Testis (tissue), 3 donors: Measurements from ENCODE around the gene LRP1B. TPM values are rescaled to one million over a fixed set of nuclear protein-coding genes. Genes with fewer than 3 reads are reported as not detected.

Experiments
- DNase-seq: peaks from one replicate; pipeline ENCODE4 v3.0.0-alpha.2; 2019
- H3K27ac ChIP-seq, 2 donors: fragments of 200-600 bp; sonication (generic); one replicate each; pipeline ENCODE4 v1.5.1; 2019
- H3K27me3 ChIP-seq: fragments of 200-600 bp; sonication (generic); one replicate; pipeline ENCODE4 v1.5.1; 2019
- H3K36me3 ChIP-seq: fragments of 200-600 bp; sonication (generic); one replicate; pipeline ENCODE4 v1.5.1; 2017; ENCODE audit warnings: low read depth; ENCODE audit errors: missing control alignments
- H3K4me1 ChIP-seq: fragments of 200-600 bp; sonication (generic); one replicate; pipeline ENCODE4 v1.5.1; 2019
- H3K4me3 ChIP-seq, 2 donors: fragments of 200-600 bp; sonication (generic); one replicate each; pipeline ENCODE4 v1.5.1; 2017 to 2019
- H3K9me3 ChIP-seq: fragments of 200-600 bp; sonication (generic); one replicate; pipeline ENCODE4 v1.5.1; 2017
- CTCF ChIP-seq, 3 experiments: fragments of 450-650 bp in 2 of 3; fragments of 200-600 bp in 1 of 3; sonication (generic) in 1 of 3; IDR thresholded peaks; one replicate each; pipeline ENCODE4 v1.5.1; 2016 to 2019; ENCODE audit warnings: antibody characterized with exemption in 3 of 3, mild to moderate bottlenecking in 2 of 3, moderate library complexity in 1 of 3
- POLR2A ChIP-seq: fragments of 450-650 bp; IDR thresholded peaks from one replicate; pipeline ENCODE4 v1.6.1; 2017; ENCODE audit warnings: antibody characterized with exemption, mild to moderate bottlenecking, moderate library complexity
- WGBS, 2 donors: methylation state at CpG; one replicate each; pipeline ENCODE4 v1.1.5; 2018; 5-methylcytosine and 5-hydroxymethylcytosine counted together
- intact Hi-C: fragments of 100-400 bp; cut with DNase I; formaldehyde crosslinking; loops from one replicate; pipeline ENCODE4 v1.15.1; 2023; ENCODE audit warnings: low total_unique reads
- polyA plus RNA-seq: library from polyadenylated mRNA; stranded (reverse); fragments of 350-450 nt; fragmentation: Illumina TruSeq; extraction: RNeasy Lipid Tissue Mini Kit (QIAGEN cat#74804); gene quantifications from one replicate; pipeline ENCODE4 v1.2.3, GENCODE V29; 2014; ENCODE audit warnings: low read depth, low replicate concordance; ENCODE audit not compliant: insufficient read depth
- total RNA-seq, 2 donors: library from RNA; depleted of rRNA; stranded (reverse); fragments of >200 nt; gene quantifications; one replicate each; pipeline ENCODE4 v1.2.3, GENCODE V29; 2016

LRP1B gene
- total and polyA plus RNA-seq, 3 donors from 2014 or later, result 0.79 to 1.9 (median 0.84) TPM

- no peaks in the 10 kb centered on the region for H3K4me1 ChIP-seq
- no peak overlapping the region for H3K4me3 ChIP-seq
- DNase-seq, result no peak
- no peak for TF ChIP-seq POLR2A
- no peak for TF ChIP-seq CTCF (IDR thresholded peaks at IDR 0.05)
- intact Hi-C loops, result no loop called here
- H3K27ac ChIP-seq, result no peak overlapping the region
- no peaks in the 10 kb centered on the region for H3K27me3 ChIP-seq
- no peaks in the 10 kb centered on the region for H3K9me3 ChIP-seq
- no peaks in the 10 kb centered on the region for H3K36me3 ChIP-seq
- 92 to 94% methylated on average over 1 of the region's 1 CpG for WGBS, 2 donors
These were observed 1435.7 kb downstream of the LRP1B start for GRCh38 chr2:140695155-140695554.

GRCh38 chr2:140687825-140688224, 1443.0 kb downstream of the LRP1B start:
- no peaks in the 10 kb centered on the region for H3K9me3 ChIP-seq
- H3K36me3 ChIP-seq, result no peaks in the 10 kb centered on the region
- DNase-seq, result no peak
- no peaks in the 10 kb centered on the region for H3K4me1 ChIP-seq
- no peak overlapping the region for H3K27ac ChIP-seq
- no peak overlapping the region for H3K4me3 ChIP-seq
- no peaks in the 10 kb centered on the region for H3K27me3 ChIP-seq
- TF ChIP-seq CTCF (IDR thresholded peaks at IDR 0.05) (no peak), POLR2A (no peak)
- intact Hi-C loops, result no loop called here

GRCh38 chr2:140683658-140684057, 1447.2 kb downstream of the LRP1B start:
- Histone ChIP-seq H3K4me3 (no peak overlapping the region), H3K9me3 (no peaks in the 10 kb centered on the region), H3K4me1 (no peaks in the 10 kb centered on the region), H3K27ac (no peak overlapping the region), H3K27me3 (no peaks in the 10 kb centered on the region), H3K36me3 (no peaks in the 10 kb centered on the region)
- intact Hi-C loops, result no loop called here
- 74 to 79% methylated on average over 18 of the region's 18 CpGs for WGBS, 2 donors
- no peak for TF ChIP-seq POLR2A
- DNase-seq, result no peak

- 91 to 97% methylated on average over 1 of the region's 1 CpG for WGBS, 2 donors
- Histone ChIP-seq H3K4me3 (no peak overlapping the region), H3K4me1 (no peaks in the 10 kb centered on the region), H3K27me3 (no peaks in the 10 kb centered on the region), H3K27ac (no peak overlapping the region), H3K9me3 (no peaks in the 10 kb centered on the region), H3K36me3 (no peaks in the 10 kb centered on the region)
- intact Hi-C loops, result no loop called here
- DNase-seq, result no peak
- TF ChIP-seq POLR2A (no peak), CTCF (IDR thresholded peaks at IDR 0.05) (no peak)
These were observed 1450.0 kb downstream of the LRP1B start for GRCh38 chr2:140680862-140681261.

- H3K4me1 ChIP-seq, result no peaks in the 10 kb centered on the region
- H3K36me3 ChIP-seq, result no peaks in the 10 kb centered on the region
- H3K27me3 ChIP-seq, result no peaks in the 10 kb centered on the region
- H3K9me3 ChIP-seq, result no peaks in the 10 kb centered on the region
- H3K4me3 ChIP-seq, result no peak overlapping the region
- DNase-seq, result no peak
- no peak overlapping the region for H3K27ac ChIP-seq
- intact Hi-C loops, result no loop called here
- TF ChIP-seq CTCF (IDR thresholded peaks at IDR 0.05) (no peak), POLR2A (no peak)
- 85 to 91% methylated on average over 4 of the region's 4 CpGs for WGBS, 2 donors
These were observed 1451.1 kb downstream of the LRP1B start for GRCh38 chr2:140679752-140680151.
